H1 (cell line): ENCODE results near the gene CEP72. TPM values are rescaled to one million over a fixed set of nuclear protein-coding genes. Genes with fewer than 3 reads are reported as not detected.

Experiments used
- BCL11A ChIP-seq, 2 experiments: IDR thresholded peaks; one replicate each; pipeline ENCODE4 v1.6.1; 2011; ENCODE audit warnings: low read depth in 2 of 2, low read length in 2 of 2, mild to moderate bottlenecking in 2 of 2
- GTF2F1 ChIP-seq: IDR thresholded peaks from 2 replicates; pipeline ENCODE4 v1.6.1; 2012; ENCODE audit warnings: low read depth, low read length, improper control_type of control experiment, borderline replicate concordance
- JUN ChIP-seq: IDR thresholded peaks from 2 replicates; pipeline ENCODE4 v1.6.1; 2011; ENCODE audit warnings: low read depth, mild to moderate bottlenecking, improper control_type of control experiment, low read length
- JUND ChIP-seq: IDR thresholded peaks from 2 replicates; pipeline ENCODE4 v1.6.1; 2011; ENCODE audit warnings: mild to moderate bottlenecking, improper control_type of control experiment, low read length
- POLR2A ChIP-seq, 2 experiments: IDR thresholded peaks; 1 replicate in 1 of 2; 2 replicates in 1 of 2; pipeline ENCODE4 v1.6.1; 2011; ENCODE audit warnings: low read depth in 2 of 2, low read length in 2 of 2, mild to moderate bottlenecking in 2 of 2; ENCODE audit errors: control extremely low read depth in 1 of 2
- SIRT6 ChIP-seq: IDR thresholded peaks from one replicate; pipeline ENCODE4 v1.7.1; 2012; ENCODE audit warnings: low read length, inconsistent platforms
- YY1 ChIP-seq: IDR thresholded peaks from 2 replicates; pipeline ENCODE4 v1.6.1; 2011; ENCODE audit warnings: low read depth, mild to moderate bottlenecking, low read length
- polyA plus RNA-seq, 7 experiments: library from polyadenylated mRNA; depleted of rRNA in 3 of 7; stranded (reverse) in 5 of 7; unstranded in 2 of 7; fragments of >200 nt in 5 of 7; fragments of 200-250 nt in 2 of 7; gene quantifications; 1 replicate in 5 of 7; 2 replicates in 1 of 7; 4 replicates in 1 of 7; pipeline versions ENCODE4 v1.2.1 to v1.2.3, GENCODE V29; 2011 to 2013; ENCODE audit warnings: missing spikeins in 2 of 7, mixed read lengths in 2 of 7
- total RNA-seq: library from RNA; stranded (reverse); fragmentation: NEBNext Ultra II Directional; extraction: Animal tissue kit (Norgen Biotek cat#: 25700); gene quantifications from 2 replicates; pipeline ENCODE4 v1.2.1, GENCODE V29; 2021
- TF ChIP-seq, protein P1 (sequence below): fragments of 300-600 bp; sonication (generic); IDR thresholded peaks from 2 replicates; pipeline ENCODE4 v1.7.1; 2012; ENCODE audit warnings: low read length, moderate library complexity, mild to moderate bottlenecking, inconsistent platforms; ENCODE audit not compliant: insufficient replicate concordance
- TF ChIP-seq, protein P2 (sequence below): IDR thresholded peaks from 2 replicates; pipeline ENCODE4 v1.6.1; 2012; ENCODE audit warnings: inconsistent platforms

The CEP72 gene
- total and polyA plus RNA-seq, 2 of the 8 experiments (the other 6 are each of a cell fraction or from before 2014, with no cell fraction given) = 13.1 to 19.6 TPM

DNA sequence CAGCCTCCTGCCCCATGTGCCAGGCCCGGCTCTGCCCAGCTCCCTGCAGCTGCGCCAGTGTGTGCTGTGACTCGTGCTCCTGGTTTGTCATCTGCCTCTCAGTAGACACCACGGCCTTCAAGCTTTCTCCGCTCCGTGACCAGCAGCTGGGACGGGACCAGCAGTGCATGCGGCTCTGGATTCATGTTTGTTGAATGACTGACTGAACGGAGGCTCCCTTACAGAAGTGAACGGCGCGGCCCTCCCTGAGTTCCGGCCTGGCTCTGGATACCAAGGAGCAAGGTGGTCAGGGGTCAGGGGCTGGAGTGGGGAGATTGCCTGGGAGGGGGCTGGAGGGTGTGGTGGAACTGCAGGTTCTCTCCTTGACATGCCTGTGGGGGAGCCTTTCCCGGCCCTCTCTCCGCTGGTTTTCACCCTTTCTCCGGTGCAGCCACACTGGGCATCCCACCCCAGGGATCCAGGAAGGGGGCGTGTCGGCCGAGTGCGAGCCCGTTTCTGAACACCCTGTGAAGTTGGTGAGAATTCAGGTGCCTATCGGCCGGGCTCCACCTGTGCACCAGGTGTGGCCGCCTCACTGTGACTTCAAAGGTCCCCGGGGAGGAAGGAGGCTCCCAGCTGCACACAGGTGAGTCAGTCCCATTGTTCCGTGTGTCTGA is 11.1 kb upstream of the CEP72 start (continued):
- TF ChIP-seq, protein P1, sequence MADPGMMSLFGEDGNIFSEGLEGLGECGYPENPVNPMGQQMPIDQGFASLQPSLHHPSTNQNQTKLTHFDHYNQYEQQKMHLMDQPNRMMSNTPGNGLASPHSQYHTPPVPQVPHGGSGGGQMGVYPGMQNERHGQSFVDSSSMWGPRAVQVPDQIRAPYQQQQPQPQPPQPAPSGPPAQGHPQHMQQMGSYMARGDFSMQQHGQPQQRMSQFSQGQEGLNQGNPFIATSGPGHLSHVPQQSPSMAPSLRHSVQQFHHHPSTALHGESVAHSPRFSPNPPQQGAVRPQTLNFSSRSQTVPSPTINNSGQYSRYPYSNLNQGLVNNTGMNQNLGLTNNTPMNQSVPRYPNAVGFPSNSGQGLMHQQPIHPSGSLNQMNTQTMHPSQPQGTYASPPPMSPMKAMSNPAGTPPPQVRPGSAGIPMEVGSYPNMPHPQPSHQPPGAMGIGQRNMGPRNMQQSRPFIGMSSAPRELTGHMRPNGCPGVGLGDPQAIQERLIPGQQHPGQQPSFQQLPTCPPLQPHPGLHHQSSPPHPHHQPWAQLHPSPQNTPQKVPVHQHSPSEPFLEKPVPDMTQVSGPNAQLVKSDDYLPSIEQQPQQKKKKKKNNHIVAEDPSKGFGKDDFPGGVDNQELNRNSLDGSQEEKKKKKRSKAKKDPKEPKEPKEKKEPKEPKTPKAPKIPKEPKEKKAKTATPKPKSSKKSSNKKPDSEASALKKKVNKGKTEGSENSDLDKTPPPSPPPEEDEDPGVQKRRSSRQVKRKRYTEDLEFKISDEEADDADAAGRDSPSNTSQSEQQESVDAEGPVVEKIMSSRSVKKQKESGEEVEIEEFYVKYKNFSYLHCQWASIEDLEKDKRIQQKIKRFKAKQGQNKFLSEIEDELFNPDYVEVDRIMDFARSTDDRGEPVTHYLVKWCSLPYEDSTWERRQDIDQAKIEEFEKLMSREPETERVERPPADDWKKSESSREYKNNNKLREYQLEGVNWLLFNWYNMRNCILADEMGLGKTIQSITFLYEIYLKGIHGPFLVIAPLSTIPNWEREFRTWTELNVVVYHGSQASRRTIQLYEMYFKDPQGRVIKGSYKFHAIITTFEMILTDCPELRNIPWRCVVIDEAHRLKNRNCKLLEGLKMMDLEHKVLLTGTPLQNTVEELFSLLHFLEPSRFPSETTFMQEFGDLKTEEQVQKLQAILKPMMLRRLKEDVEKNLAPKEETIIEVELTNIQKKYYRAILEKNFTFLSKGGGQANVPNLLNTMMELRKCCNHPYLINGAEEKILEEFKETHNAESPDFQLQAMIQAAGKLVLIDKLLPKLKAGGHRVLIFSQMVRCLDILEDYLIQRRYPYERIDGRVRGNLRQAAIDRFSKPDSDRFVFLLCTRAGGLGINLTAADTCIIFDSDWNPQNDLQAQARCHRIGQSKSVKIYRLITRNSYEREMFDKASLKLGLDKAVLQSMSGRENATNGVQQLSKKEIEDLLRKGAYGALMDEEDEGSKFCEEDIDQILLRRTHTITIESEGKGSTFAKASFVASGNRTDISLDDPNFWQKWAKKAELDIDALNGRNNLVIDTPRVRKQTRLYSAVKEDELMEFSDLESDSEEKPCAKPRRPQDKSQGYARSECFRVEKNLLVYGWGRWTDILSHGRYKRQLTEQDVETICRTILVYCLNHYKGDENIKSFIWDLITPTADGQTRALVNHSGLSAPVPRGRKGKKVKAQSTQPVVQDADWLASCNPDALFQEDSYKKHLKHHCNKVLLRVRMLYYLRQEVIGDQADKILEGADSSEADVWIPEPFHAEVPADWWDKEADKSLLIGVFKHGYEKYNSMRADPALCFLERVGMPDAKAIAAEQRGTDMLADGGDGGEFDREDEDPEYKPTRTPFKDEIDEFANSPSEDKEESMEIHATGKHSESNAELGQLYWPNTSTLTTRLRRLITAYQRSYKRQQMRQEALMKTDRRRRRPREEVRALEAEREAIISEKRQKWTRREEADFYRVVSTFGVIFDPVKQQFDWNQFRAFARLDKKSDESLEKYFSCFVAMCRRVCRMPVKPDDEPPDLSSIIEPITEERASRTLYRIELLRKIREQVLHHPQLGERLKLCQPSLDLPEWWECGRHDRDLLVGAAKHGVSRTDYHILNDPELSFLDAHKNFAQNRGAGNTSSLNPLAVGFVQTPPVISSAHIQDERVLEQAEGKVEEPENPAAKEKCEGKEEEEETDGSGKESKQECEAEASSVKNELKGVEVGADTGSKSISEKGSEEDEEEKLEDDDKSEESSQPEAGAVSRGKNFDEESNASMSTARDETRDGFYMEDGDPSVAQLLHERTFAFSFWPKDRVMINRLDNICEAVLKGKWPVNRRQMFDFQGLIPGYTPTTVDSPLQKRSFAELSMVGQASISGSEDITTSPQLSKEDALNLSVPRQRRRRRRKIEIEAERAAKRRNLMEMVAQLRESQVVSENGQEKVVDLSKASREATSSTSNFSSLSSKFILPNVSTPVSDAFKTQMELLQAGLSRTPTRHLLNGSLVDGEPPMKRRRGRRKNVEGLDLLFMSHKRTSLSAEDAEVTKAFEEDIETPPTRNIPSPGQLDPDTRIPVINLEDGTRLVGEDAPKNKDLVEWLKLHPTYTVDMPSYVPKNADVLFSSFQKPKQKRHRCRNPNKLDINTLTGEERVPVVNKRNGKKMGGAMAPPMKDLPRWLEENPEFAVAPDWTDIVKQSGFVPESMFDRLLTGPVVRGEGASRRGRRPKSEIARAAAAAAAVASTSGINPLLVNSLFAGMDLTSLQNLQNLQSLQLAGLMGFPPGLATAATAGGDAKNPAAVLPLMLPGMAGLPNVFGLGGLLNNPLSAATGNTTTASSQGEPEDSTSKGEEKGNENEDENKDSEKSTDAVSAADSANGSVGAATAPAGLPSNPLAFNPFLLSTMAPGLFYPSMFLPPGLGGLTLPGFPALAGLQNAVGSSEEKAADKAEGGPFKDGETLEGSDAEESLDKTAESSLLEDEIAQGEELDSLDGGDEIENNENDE = no peak
- TF ChIP-seq BCL11A (IDR thresholded peaks at IDR 0.05; ENCODE audit: low read depth in 2 of 2, low read length in 2 of 2) (no peak), POLR2A (IDR thresholded peaks at IDR 0.05; ENCODE audit: control extremely low read depth in 1 of 2, low read depth in 2 of 2, low read length in 2 of 2) (no peak), GTF2F1 (no peak), JUN (no peak), JUND (no peak), YY1 (no peak), SIRT6 (no peak)
- TF ChIP-seq, protein P2, sequence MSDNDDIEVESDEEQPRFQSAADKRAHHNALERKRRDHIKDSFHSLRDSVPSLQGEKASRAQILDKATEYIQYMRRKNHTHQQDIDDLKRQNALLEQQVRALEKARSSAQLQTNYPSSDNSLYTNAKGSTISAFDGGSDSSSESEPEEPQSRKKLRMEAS = no peak
